ENCODE data around the gene PGLYRP1. TPM values are rescaled to one million over a fixed set of nuclear protein-coding genes. Genes with fewer than 3 reads are reported as not detected.

PGLYRP1 gene
- total RNA-seq, 1 donor from 2014 or later = 3.2 TPM

DNA sequence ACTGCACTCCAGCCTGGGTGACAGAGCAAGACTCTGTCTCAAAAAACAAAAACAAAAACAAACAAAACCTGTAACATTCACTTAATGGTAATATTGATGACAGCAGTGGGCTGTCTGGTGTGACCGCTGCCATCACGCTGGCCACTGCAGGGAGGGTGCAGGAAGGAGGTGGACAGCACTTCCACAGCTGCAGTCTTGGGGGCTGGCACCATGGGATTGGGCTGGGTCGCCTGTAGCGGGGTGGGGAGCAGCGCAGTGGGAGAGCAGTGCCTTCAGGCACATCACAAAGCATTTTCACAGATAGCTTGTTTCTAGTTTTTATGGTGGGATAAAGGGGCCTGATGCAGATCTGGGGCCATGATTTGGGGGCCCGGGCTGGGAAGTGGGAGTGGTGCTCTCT, 12.7 kb upstream of the PGLYRP1 start:
- no peak for ATAC-seq
- DNase-seq (ENCODE audit: low spot score) = no peak
- intact Hi-C loops (cut with DNase I) = no loop called here

DNA sequence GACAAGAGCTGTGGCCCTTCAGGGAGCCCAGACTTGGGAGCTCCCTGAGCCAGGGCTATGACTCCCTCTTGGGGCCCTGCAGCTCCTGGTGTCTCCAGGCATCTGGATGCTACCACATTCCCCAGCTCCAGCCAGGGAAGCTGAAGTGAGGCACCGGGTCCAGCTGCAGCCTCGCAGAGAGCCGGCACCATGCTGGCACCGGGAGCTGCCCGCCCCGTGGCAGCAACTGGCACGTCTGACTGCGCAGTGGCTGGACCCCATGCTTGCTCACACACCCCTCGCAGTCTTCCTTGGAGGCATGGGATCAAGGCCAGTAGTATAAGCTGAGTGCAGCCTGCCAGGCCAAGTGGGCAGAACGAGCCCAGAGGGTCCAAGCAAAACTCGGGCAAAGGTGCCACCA, 10.5 kb upstream of the PGLYRP1 start:
- intact Hi-C loops (cut with DNase I) = no loop called here
- ATAC-seq = no peak
- no peak for DNase-seq (ENCODE audit: low spot score)

DNA sequence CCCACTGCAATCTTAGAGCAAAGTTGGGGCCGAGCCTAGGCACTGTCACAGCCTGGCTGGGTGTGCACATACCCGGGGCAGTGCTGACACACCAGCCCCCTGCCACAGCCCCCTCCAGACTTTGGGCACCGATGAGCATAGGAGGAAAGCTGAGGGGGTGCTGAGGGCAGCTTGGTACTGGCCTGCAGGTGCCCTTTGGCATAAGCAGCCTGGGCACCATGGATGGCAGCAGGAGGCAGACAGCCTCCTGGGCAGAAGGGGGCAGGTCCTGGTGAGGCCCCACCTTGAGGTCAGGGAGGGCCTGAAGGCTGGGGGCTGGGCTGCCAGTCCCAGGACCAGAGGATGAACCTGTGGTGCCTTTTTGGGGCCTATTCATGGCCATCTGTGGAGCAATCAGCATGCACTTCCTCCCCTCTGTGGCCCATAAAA, 9.8 kb upstream of the PGLYRP1 start:
- no peak for DNase-seq (ENCODE audit: low spot score)
- no peak for ATAC-seq
- intact Hi-C loops (cut with DNase I) = no loop called here

DNA sequence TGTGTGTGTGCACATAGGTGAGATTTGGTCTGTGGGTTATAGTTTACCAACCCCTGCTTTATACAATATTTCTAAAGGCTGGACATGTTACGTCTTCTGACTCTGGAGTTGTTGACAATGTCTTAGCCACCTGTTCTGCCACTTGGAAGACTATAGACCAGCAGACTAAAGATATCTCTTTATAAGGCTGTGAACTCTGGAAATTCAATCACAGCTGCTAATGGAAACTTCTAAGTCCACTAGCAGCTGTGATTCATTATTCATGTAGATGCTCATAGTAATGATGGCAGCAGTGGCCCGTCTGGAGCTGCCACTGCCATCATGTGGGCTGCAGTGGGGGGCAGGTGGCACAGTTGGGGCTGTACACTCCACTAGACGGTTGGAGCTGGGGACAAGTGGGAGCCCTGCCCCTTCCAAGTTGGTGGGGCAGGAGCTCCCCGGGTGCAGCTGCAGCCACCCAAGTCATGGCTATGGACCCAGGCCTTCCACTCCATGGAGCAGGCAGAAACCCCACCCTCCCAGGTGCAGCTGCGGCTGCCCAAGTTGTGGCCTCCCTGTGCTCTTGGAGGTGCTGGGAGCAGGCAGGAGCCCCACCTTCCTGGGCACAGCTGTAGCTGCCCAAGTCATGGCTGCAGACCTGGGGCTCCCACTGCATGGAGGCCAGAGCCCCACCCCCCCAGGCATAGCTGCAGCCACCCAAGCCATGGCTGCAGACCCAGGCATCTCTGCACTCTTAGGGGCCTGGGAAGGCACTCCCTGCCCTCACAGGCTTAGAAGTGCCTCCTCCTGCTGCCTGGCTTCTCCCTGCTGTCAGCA, 9.1 kb upstream of the PGLYRP1 start:
- intact Hi-C loops (cut with DNase I) = no loop called here
- DNase-seq (ENCODE audit: low spot score) = no peak

DNA sequence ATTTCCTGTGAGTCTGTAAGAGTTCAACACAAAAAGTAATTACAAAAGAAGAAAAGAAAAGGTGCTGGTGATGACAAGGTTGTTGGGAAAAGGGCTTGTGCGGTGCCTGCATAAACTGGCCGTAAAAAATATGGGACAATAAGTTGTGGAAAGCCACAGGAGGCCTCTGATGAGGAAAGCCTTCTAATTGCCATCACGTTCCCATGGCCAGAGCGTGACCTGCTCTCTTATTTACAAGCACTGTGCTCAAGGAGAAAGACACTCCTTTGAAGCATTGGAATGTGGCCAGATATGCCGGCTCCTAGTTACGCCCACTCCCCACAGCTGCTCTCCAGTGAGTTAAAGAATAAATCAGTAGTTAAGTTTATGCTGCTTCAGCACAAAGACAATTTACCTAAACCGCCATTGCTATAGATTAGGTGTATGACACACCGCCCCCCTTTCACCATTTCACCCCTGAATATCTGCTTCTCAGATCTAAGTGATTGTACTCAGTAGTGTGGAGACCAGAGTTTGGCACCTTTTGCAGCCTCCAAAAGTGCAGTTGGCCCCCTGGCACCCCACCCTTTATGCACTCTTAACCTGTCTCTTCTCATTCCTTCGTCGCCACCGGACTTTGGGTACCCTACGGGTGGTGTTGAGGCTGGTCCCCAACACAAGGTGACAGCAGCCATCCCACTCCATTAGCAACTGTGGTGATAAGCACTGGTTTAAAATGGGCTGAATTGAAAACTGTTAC, 8.1 kb upstream of the PGLYRP1 start:
- intact Hi-C loops (cut with DNase I) = no loop called here
- DNase-seq (ENCODE audit: low spot score) = no peak

More for the DNA sequence above, 9.1 kb upstream of the PGLYRP1 start:
- no peak for ATAC-seq

DNA sequence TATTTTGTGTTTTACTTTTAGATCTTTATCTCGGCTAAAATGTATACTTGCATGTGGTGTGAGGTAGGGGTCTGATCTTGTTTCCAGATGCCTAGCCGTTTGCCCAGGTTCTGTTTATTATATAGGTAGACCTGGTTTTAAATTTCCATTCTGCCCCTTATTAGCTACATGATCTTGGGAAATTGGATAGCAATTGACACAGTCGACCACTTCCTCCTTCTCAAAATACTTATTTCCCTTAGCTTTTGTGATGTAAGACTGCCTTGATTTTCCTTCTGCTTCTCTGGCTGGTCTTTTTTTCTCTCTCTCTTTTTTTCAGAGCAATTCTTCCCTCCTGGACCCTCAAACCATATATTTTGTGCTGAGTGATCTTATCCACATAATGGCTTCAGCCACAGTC, 3.0 kb upstream of the PGLYRP1 start:
- no peak for DNase-seq (ENCODE audit: low spot score)
- intact Hi-C loops (cut with DNase I) = no loop called here
- ATAC-seq = no peak

More for the DNA sequence above, 8.1 kb upstream of the PGLYRP1 start:
- ATAC-seq = no peak

DNA sequence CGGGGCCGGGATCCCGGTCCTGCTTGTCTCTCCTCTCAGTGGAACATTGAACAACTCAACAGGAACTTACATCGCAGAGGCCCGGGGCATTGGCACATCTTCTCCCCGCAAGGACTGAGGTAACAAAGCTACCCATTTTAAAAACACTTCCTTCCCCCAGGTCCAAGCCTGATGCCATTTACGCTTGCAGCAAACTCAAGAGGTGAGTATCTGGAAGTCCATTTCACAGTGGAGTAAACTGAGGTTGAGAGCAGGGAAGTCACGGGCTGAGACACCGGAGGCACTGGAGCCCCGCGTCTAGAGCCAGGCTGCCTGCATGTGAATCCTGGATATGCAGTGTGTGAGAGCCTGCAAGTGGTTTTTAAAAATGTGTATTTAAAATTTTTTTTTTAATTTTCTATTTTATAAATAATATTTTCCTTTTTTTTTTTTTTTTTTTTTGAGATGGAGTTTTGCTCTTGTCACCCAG, 492 bp upstream of the PGLYRP1 start:
- intact Hi-C loops (cut with DNase I) = no loop called here
- no peak for DNase-seq (ENCODE audit: low spot score)
- ATAC-seq = no peak

DNA sequence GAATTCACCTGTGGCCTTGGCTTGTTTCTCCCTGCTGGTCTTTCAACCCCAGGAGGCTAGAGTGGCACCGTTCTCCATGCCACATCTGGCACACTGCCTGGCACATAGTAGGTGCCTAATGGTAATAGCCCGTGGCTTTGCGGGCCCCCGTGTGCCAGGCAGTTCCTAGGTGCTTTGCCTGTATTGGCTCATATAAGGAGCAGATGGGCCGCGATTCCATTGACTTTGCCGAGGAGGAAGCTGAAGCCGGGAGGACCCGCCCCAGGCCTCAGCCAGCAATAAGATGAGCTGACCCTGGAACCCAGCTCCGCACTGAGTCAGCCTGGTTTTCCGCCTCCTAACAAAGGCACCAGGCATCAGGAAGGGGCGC, 807 bp downstream of the PGLYRP1 start:
- ATAC-seq = no peak
- no peak for DNase-seq (ENCODE audit: low spot score)
- intact Hi-C loops (cut with DNase I) = no loop called here

DNA sequence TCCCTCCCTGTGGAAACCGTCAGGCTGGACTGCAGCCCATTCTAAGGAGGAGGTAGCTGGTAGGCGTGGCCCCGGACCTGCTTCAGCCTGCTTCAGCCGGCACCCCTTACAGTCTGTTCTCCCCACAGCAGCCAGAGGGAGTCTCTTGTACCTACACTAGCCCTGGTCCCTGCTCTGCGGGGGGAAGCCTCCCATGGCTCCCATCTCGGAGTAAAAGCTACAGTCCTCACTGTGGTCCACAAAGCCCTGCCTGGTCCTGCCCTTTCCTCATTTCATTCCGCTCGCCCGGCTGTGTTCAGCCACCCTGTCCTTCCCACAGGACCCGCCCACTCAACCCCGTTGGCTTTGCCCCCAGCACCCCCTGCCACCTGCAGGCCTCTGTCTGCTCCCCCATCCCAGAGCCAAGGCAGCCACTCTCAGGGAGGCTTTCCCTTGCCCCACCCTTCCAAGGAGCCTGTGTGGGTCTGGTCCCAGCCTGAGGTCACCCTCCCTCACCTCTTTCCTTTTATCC, 1.3 kb downstream of the PGLYRP1 start:
- ATAC-seq (no peak), DNase-seq (ENCODE audit: low spot score) (no peak)
- intact Hi-C loops (cut with DNase I) = no loop called here

DNA sequence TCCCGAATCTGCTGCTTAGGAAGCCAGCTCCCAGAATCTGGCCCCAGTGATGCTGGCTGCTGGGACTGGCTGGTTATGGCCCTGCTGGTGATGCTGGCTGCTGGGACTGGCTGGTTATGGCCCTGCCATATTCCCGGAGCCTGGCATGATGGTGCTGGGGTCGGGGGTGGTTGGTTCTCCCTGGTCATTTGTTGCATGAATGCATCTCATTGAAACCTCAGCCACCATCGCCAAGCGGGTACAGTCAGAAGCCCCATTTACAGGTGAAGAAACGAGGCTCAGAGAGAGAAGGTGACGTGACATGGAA, 2.1 kb downstream of the PGLYRP1 start:
- DNase-seq (ENCODE audit: low spot score) = no peak
- no peak for ATAC-seq
- intact Hi-C loops (cut with DNase I) = no loop called here

DNA sequence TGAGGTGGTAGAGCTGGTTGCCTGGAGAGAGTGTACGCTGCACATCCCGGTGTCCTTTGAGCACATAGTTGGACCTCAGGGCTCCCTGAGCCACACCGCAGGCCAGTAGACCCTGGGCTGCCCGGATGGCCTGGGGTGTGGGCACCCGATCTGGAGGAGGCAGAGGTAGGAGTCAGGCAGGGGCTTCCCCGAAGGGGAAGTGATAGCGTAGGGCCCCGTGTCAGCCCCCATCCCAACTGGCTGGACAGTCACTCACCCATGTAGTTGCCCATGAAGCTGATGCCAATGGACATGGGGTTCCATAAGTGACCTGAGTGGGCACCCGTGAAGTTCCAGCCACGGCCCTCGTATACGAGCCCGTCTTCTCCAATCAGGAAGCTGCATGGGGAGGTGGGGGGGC, 3.6 kb downstream of the PGLYRP1 start:
- ATAC-seq (no peak), DNase-seq (ENCODE audit: low spot score) (no peak)
- intact Hi-C loops (cut with DNase I) = no loop called here

DNA sequence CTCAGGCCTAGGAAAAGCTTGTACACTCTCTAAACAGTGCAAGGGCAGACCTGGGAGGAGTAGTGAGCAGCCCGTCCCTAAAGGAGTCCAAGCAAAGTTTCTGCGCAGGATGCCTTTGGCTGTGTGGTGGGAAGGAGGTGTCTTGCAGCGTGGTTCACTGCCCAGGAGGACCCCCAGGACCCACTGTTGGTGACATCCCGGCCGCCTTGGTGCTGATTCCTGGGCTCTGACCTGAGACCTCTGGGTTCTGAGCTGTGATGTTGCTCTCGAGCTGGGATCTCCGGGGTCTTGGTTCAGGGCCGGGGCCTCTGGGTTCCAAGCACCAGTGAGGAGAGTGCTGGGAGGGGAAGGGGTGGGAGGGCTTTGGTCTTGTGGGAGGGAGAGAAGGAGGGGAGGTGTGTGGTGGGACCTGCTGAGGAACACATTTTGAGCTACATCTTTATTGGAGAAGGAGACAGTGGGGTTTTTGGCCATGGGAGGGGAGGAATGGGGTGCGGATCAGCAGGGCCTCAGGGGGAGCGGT, 4.1 kb downstream of the PGLYRP1 start:
- ATAC-seq = no peak
- peak; percentile 53 for DNase-seq (ENCODE audit: low spot score)
- intact Hi-C loops (cut with DNase I) = no loop called here

DNA sequence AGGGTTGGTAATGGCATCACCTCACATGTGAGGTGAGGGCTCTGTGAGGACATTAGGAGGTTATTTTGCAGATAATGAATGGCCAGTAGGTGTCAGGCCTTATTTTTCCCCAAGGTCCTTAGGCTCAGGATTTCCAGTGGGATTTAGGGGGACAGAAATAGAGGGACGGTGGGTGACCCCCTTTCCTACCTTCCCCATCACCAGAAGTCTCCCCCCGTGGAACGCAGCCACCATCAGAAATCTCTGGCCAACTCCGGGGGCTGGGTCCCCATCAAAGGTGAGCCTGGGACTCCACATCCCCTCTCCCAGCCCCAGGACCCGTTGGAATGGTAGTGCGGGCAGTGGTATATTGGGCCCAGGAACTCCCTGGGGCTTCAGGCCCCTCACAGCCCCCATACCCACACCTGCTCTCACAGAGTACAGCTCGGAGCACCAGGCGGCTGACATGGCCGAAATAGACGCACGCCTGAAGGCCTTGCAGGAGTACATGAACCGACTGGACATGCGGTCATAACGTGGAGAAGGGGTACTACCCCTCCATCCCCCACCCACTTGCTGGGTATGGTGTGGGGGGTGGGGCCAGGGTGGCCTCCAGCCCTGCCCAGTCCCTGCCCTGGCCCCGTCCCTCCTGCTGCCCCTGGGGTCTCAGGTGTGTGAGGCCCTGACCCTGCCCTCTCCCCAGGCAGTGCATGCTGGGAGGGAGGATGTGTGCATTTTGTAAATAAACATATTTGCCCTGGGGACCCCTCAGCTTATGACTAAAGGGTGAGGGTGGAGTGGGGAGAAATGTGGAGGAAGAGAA, 4.8 kb downstream of the PGLYRP1 start:
- DNase-seq (ENCODE audit: low spot score) = peak; percentile 52
- no peak for ATAC-seq
- intact Hi-C loops (cut with DNase I) = no loop called here

DNA sequence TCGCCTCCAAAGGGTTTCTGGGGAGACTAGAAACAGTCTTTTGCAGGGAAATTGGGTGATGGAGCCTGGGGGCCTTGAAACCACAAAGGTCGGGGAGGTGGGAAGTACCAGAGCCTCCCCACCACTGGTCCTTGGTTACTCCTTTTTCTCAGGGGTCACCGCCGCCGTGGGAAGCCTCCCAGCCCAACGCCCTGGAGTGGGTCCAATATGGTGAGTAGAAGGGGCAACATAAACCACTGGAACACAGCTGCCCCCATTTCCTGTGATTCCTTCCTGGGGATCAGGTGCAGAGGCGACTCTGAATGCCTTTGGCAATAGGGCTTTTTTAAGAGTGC, 5.8 kb downstream of the PGLYRP1 start:
- no peak for DNase-seq (ENCODE audit: low spot score)
- intact Hi-C loops (cut with DNase I) = no loop called here
- peak; percentile 23 for ATAC-seq

DNA sequence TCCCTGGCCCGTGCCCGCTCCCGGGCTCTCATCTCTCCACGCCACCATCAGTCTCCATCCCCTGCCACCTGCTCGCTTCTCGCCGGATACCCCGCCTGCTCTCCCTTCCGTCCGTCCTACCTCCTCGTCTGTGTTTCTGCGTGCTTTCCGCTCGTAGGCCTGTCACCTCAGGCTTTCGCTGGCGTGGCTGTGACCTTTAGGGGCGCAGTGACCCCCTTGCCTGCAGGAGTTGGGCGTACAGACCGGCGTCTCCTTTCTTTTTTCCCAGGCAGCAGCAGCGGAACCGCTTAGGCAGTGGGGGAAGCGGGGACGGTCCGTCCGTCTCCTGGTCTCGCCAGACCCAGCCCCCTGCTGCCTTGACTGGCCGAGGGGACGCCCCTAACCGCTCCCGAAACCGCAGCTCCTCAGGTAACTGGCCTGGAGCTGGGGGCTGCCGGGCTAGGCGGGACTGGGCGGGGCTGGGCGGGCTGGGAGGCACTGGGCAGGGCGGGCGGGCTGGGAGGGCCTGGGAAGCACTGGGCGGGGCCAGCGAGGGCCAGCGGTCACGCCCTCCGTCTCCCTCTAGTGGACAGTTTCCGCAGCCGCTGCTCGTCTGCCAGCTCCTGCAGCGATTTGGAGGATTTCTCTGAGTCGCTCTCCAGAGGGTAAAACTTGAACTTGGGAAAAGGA, 6.3 kb downstream of the PGLYRP1 start:
- intact Hi-C loops (cut with DNase I) = no loop called here
- peak; percentile 90 for DNase-seq (ENCODE audit: low spot score)
- ATAC-seq = peak; percentile 88

DNA sequence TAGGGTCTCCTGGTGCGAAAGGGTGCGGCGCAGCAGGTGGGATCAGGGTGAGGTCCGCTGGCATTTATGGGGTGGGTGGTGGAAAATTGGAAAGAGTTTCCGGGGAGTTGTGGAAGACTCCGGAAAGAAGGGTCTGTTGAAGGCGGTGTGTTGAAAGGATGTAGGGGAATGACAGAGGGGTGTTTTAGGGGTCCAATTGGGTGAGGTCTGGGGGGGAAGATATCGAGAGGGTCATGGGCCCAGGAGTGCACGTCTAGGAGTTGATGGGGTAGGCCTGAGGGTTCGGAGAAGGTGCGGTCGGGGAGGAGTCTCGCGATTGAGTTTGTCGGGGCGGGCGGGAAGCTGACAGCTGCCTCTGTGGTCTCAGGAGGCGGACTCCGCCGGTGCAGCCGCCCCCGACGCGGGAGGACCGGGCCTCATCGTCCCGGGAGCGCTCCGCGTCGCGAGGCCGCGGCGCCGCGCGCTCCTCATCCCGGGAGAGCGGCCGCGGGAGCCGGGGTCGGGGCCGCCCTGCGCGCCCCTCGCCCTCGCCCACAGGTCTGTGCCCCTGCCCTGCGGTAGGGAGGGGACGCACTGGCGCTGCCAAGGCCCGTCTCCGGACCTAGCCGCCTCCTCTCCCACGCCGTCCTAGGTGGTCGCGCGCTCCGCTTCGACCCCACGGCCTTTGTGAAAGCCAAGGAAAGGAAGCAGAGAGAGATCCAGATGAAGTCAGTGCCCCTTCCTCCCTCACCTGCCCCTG, 7.0 kb downstream of the PGLYRP1 start:
- intact Hi-C loops (cut with DNase I) = no loop called here
- DNase-seq (ENCODE audit: low spot score) = no peak
- no peak for ATAC-seq

DNA sequence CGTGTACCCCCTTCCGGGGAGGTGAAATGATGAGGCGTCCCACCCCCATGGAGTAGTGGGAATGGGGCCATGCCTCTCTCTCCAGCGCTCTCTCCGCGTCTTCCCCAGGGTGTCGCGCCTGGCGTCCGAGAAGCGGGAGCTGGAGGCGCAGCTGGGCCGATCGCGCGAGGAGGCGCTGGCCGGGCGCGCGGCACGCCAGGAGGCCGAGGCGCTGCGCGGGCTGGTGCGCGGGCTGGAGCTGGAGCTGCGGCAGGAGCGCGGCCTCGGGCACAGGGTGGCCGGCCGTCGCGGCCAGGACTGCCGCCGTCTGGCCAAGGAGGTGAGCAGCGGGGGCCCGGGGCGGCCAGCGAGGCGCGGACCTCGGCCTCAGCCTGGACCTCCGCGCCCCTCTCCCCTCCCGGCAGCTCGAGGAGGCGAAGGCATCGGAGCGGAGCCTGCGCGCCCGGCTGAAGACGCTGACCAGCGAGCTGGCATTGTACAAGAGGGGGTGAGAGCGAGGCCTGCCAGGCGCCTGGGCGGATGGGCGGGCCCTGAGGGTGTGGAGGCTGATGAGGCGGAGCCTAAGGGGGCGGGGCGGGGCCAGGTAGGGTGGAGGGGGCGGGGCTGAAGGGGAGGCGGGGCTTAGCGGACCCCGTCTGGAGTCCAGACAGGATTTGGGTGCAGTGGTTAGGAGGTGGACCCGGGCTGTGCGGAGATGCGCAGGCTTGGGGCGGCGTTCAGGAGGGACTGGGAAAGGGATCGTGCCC, 7.7 kb downstream of the PGLYRP1 start:
- no peak for DNase-seq (ENCODE audit: low spot score)
- ATAC-seq = peak; percentile 44
- intact Hi-C loops (cut with DNase I) = no loop called here

DNA sequence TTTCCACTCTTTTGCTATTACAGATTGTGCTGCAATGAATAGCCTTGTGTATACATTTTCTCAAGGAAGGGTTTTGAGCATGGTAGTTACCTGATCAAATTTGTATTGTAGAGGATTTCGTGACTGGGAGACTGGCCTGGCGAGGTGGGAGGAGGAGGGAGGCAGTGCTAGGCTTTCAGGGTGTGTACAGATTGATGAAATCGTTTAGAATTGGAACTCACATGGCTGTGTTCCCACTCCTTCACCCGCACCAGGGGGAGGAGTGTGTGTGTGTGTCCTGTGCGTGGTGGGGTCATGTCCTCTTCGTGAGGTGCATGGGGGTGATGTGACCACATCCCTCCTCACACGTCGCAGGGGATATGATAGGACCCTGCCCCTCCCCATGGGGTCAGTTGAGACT, 8.3 kb downstream of the PGLYRP1 start:
- intact Hi-C loops (cut with DNase I) = no loop called here
- no peak for DNase-seq (ENCODE audit: low spot score)
- ATAC-seq = no peak
